Psoas muscle (tissue), 8 donors: ENCODE measurements around the gene TOGARAM2. TPM values are rescaled to one million over a fixed set of nuclear protein-coding genes. Genes with fewer than 3 reads are reported as not detected.
"Not testable (repeated sequence)": the region's sequence is repeated elsewhere in the genome, so short reads cannot be mapped to it uniquely, and the experiment has no call there.

Experiments
- ATAC-seq, 4 donors: fragments of 200-7000 bp; cut with Tn5 transposase; one replicate each; pipeline ENCODE4 v1.9.1; 2020; ENCODE audit warnings: moderate library complexity in 3 of 4, mild to moderate bottlenecking in 2 of 4
- DNase-seq, 2 donors: peaks; one replicate each; pipeline ENCODE4 v3.0.0-alpha.2; 2020
- H3K27ac ChIP-seq: fragments of 200-600 bp; one replicate; pipeline ENCODE4 v1.8.0; 2022
- H3K27me3 ChIP-seq, 3 donors: fragments of 200-600 bp in 1 of 3; one replicate each; pipeline versions ENCODE4 v1.6.1 to v1.8.0; 2013 to 2022; ENCODE audit warnings: low read length in 2 of 3, mild to moderate bottlenecking in 2 of 3, moderate library complexity in 1 of 3; ENCODE audit not compliant: insufficient read depth in 3 of 3
- H3K36me3 ChIP-seq, 2 donors: fragments of 200-600 bp in 1 of 2; one replicate each; pipeline versions ENCODE4 v1.6.1 to v1.8.0; 2013 to 2022; ENCODE audit warnings: low read depth in 1 of 2, mild to moderate bottlenecking in 1 of 2, moderate library complexity in 1 of 2; ENCODE audit not compliant: insufficient read depth in 1 of 2
- H3K4me1 ChIP-seq: fragments of 200-600 bp; one replicate; pipeline ENCODE4 v1.8.0; 2022
- H3K4me3 ChIP-seq: fragments of 200-600 bp; one replicate; pipeline ENCODE4 v1.8.0; 2022; ENCODE audit warnings: mild to moderate bottlenecking
- H3K9me3 ChIP-seq: fragments of 200-600 bp; one replicate; pipeline ENCODE4 v1.8.0; 2022
- CTCF ChIP-seq: fragments of 200-600 bp; IDR thresholded peaks from one replicate; pipeline ENCODE4 v1.8.0; 2022; ENCODE audit warnings: antibody characterized with exemption
- WGBS, 3 donors: extraction: QIAGEN DNeasy Blood & Tissue Kit; methylation state at CpG; one replicate each; pipeline versions ENCODE4 v1.1.6 to v1.1.7; 2013; 5-methylcytosine and 5-hydroxymethylcytosine counted together
- intact Hi-C, 2 donors: fragments of 100-400 bp; cut with DNase I; formaldehyde crosslinking; loops; one replicate each; pipeline versions ENCODE4 v1.11.0 to v1.14.2; 2022
- polyA plus RNA-seq, 3 donors: library from polyadenylated mRNA; stranded (reverse); fragments of 200-250 nt; gene quantifications; one replicate each; pipeline ENCODE4 v1.2.3, GENCODE V29; 2013
- total RNA-seq, 4 donors: library from RNA; stranded (reverse); fragmentation: NEBNext Ultra II Directional in 2 of 4; extraction: Animal tissue kit (Norgen Biotek cat#: 25700) in 2 of 4; gene quantifications; one replicate each; pipeline versions ENCODE4 v1.2.1 to v1.2.4, GENCODE V29; 2021 to 2023
- donor health status: healthy with polysubstance abuse.
- donor health status: DM: no; HTN: no; CAD: no; lungs with moderate emphysema.
- donor health status: Bipolar disorder and iron deficiency.
- donor health status: healthy.
- donor health status: DM: yes; HTN: yes; CAD: no.
- donor health status: DM: no; HTN: no; CAD: no.
- donor health status: DM: no; HTN: no; CAD: no.
- donor health status: DM: yes; HTN: yes; CAD: no.

Gene TOGARAM2
- total and polyA plus RNA-seq, 7 donors = 2.2 to 98.4 (median 28.6) TPM

GRCh38 chr2:29082804-29083495, 101.9 kb downstream of the TOGARAM2 start:
- peaks cover 0 to 1% (median 0%) of the 10 kb centered on the region in 3 donors for H3K27me3 ChIP-seq
- no peaks in the 10 kb centered on the region for H3K4me1 ChIP-seq
- H3K9me3 ChIP-seq = peaks cover 11% of the 10 kb centered on the region
- WGBS, 3 donors = 80% methylated on average over 5 of the region's 5 CpGs
- ATAC-seq (no peak), DNase-seq (no peak)
- TF ChIP-seq CTCF = no peak
- intact Hi-C loops = no loop called here
- H3K27ac ChIP-seq = no peak overlapping the region
- no peaks in the 10 kb centered on the region for H3K36me3 ChIP-seq
- H3K4me3 ChIP-seq = no peak overlapping the region

GRCh38 chr2:29084554-29084953, 103.5 kb downstream of the TOGARAM2 start:
- Histone ChIP-seq H3K9me3 (peaks cover 5% of the 10 kb centered on the region), H3K27me3 (no peaks in the 10 kb centered on the region), H3K4me1 (no peaks in the 10 kb centered on the region), H3K27ac (no peak overlapping the region), H3K4me3 (no peak overlapping the region), H3K36me3 (no peaks in the 10 kb centered on the region)
- WGBS, 3 donors = 91 to 100% (median 93%) methylated on average over 1 of the region's 1 CpG
- no peak for TF ChIP-seq CTCF
- DNase-seq (no peak), ATAC-seq (no peak)
- intact Hi-C loops = no loop called here

- intact Hi-C loops, DNase-seq, H3K27me3 ChIP-seq, H3K27ac ChIP-seq, H3K4me1 ChIP-seq, H3K9me3 ChIP-seq, H3K36me3 ChIP-seq, ATAC-seq, H3K4me3 ChIP-seq: not testable (repeated sequence)
- WGBS, 3 donors = 74 to 80% (median 79%) methylated on average over 7 of the region's 7 CpGs
Measured at GRCh38 chr2:29090311-29090710, 109.2 kb downstream of the TOGARAM2 start.

GRCh38 chr2:29096969-29097368, 115.9 kb downstream of the TOGARAM2 start:
- intact Hi-C loops = no loop called here
- 89 to 94% (median 89%) methylated on average over 8 of the region's 8 CpGs for WGBS, 3 donors
- ATAC-seq (no peak), DNase-seq (no peak)
- Histone ChIP-seq H3K27me3 (no peaks in the 10 kb centered on the region), H3K4me1 (no peaks in the 10 kb centered on the region), H3K4me3 (no peak overlapping the region), H3K27ac (no peak overlapping the region), H3K36me3 (no peaks in the 10 kb centered on the region), H3K9me3 (no peaks in the 10 kb centered on the region)
- TF ChIP-seq CTCF = no peak

GRCh38 chr2:29097569-29097968, 116.5 kb downstream of the TOGARAM2 start:
- H3K36me3 ChIP-seq = no peaks in the 10 kb centered on the region
- intact Hi-C loops = no loop called here
- H3K27me3 ChIP-seq = no peaks in the 10 kb centered on the region
- 57 to 65% (median 60%) methylated on average over 6 of the region's 6 CpGs for WGBS, 3 donors
- TF ChIP-seq CTCF = no peak
- H3K27ac ChIP-seq = no peak overlapping the region
- DNase-seq = no peak
- ATAC-seq = no peak
- no peaks in the 10 kb centered on the region for H3K4me1 ChIP-seq
- no peak overlapping the region for H3K4me3 ChIP-seq
- no peaks in the 10 kb centered on the region for H3K9me3 ChIP-seq
